IMR-90 (cell line): ENCODE results near the gene NOS1AP. TPM values are rescaled to one million over a fixed set of nuclear protein-coding genes. Genes with fewer than 3 reads are reported as not detected.

ENCODE experiments used
- ATAC-seq: fragments of 200-7000 bp; cut with Tn5 transposase; 2 replicates; pipeline ENCODE4 v1.9.1; 2020; ENCODE audit warnings: low read depth, mild to moderate bottlenecking, moderate library complexity
- BruUV-seq: library from RNA; stranded (reverse); fragments of 400-500 nt; replicated peaks from 2 replicates; lab custom pipeline; 2021; lab: Mats Ljungman, UMichigan
- CTCF ChIA-PET: fragments of 300-600 bp; formaldehyde crosslinking; extraction: SDS; loops from one replicate; lab custom pipeline; 2021; ENCODE audit warnings: antibody characterized with exemption; lab: Yijun Ruan, JAX
- POLR2A ChIA-PET: fragments of 300-600 bp; sonication (Branson Sonifier 250); formaldehyde crosslinking; loops from one replicate; lab custom pipeline; 2022; ENCODE audit warnings: antibody characterized with exemption; ENCODE audit not compliant: unreplicated experiment; lab: Charles Lee
- DNase-seq: peaks from one replicate; pipeline ENCODE4 v3.0.0; 2013
- H2AFZ ChIP-seq: replicated peaks from 2 replicates; pipeline ENCODE3; 2013; ENCODE audit warnings: low read length, mild to moderate bottlenecking; ENCODE audit not compliant: poor library complexity
- H2AK5ac ChIP-seq: 2 replicates; pipeline ENCODE4 v1.6.1; 2013; ENCODE audit warnings: low read depth, low read length, inconsistent platforms
- H2AK9ac ChIP-seq: replicated peaks from 2 replicates; pipeline ENCODE3; 2013; ENCODE audit warnings: mild to moderate bottlenecking, low read depth, low read length, moderate library complexity; ENCODE audit not compliant: poor library complexity
- H2BK120ac ChIP-seq: 2 replicates; pipeline ENCODE4 v1.6.1; 2013; ENCODE audit warnings: low read depth, low read length, inconsistent platforms
- H2BK15ac ChIP-seq: 3 replicates; pipeline ENCODE4 v1.6.1; 2013; ENCODE audit warnings: low read depth, low read length, inconsistent platforms
- H2BK20ac ChIP-seq: 2 replicates; pipeline ENCODE4 v1.6.1; 2013; ENCODE audit warnings: low read depth, mild to moderate bottlenecking, inconsistent platforms, low read length, moderate library complexity
- H2BK5ac ChIP-seq: 2 replicates; pipeline ENCODE4 v1.6.1; 2013; ENCODE audit warnings: mild to moderate bottlenecking, low read depth, low read length, inconsistent platforms; ENCODE audit not compliant: poor library complexity, severe bottlenecking
- H3K14ac ChIP-seq: replicated peaks from 2 replicates; pipeline ENCODE4 v1.6.1; 2013; ENCODE audit warnings: low read depth, low read length, inconsistent platforms
- H3K18ac ChIP-seq: 2 replicates; pipeline ENCODE4 v1.6.1; 2013; ENCODE audit warnings: low read depth, low read length, control low read depth
- H3K23ac ChIP-seq: 2 replicates; pipeline ENCODE4 v1.6.1; 2013; ENCODE audit warnings: low read depth, low read length, inconsistent platforms
- H3K27ac ChIP-seq: 2 replicates; pipeline ENCODE4 v1.5.1; 2013; ENCODE audit warnings: mild to moderate bottlenecking, control low read depth, low read length; ENCODE audit not compliant: insufficient read depth
- H3K27me3 ChIP-seq: 2 replicates; pipeline ENCODE4 v1.6.1; 2013; ENCODE audit warnings: low read length; ENCODE audit not compliant: control insufficient read depth, insufficient read depth
- H3K36me3 ChIP-seq: 2 replicates; pipeline ENCODE4 v1.6.1; 2013; ENCODE audit warnings: low read length, mixed read lengths; ENCODE audit not compliant: control insufficient read depth, insufficient read depth
- H3K4ac ChIP-seq: 2 replicates; pipeline ENCODE4 v1.6.1; 2013; ENCODE audit warnings: low read depth, low read length, inconsistent platforms
- H3K4me1 ChIP-seq: 2 replicates; pipeline ENCODE4 v1.6.1; 2013; ENCODE audit warnings: low read length, mixed read lengths; ENCODE audit not compliant: control insufficient read depth, insufficient read depth
- H3K4me2 ChIP-seq: 2 replicates; pipeline ENCODE4 v1.6.1; 2013; ENCODE audit warnings: low read depth, mild to moderate bottlenecking, control low read depth, low read length, moderate library complexity
- H3K4me3 ChIP-seq: 2 replicates; pipeline ENCODE4 v1.5.1; 2013; ENCODE audit warnings: low read depth, mild to moderate bottlenecking, control low read depth, low read length, moderate library complexity; ENCODE audit not compliant: insufficient read depth
- H3K56ac ChIP-seq: 2 replicates; pipeline ENCODE4 v1.6.1; 2013; ENCODE audit warnings: low read length, inconsistent platforms; ENCODE audit not compliant: insufficient read depth; ENCODE audit errors: extremely low read depth
- H3K79me1 ChIP-seq, 2 experiments: 2 replicates each; pipeline ENCODE4 v1.6.1; 2013; ENCODE audit warnings: low read length in 2 of 2, inconsistent platforms in 1 of 2, low read depth in 1 of 2
- H3K9ac ChIP-seq: 2 replicates; pipeline ENCODE4 v1.6.1; 2013; ENCODE audit warnings: low read depth, low read length, control low read depth
- H3K9me1 ChIP-seq: 2 replicates; pipeline ENCODE4 v1.6.1; 2013; ENCODE audit warnings: low read length, inconsistent platforms; ENCODE audit not compliant: insufficient read depth
- H3K9me3 ChIP-seq: 2 replicates; pipeline ENCODE4 v1.6.1; 2013; ENCODE audit warnings: low read length; ENCODE audit not compliant: control insufficient read depth, insufficient read depth
- H4K20me1 ChIP-seq: 2 replicates; pipeline ENCODE4 v1.6.1; 2013; ENCODE audit warnings: low read length, inconsistent platforms; ENCODE audit not compliant: insufficient read depth
- H4K5ac ChIP-seq: 2 replicates; pipeline ENCODE4 v1.6.1; 2013; ENCODE audit warnings: mild to moderate bottlenecking, low read depth, low read length, control low read depth
- H4K8ac ChIP-seq, 2 experiments: 2 replicates each; pipeline ENCODE4 v1.6.1; 2013; ENCODE audit warnings: low read depth in 2 of 2, low read length in 2 of 2, control low read depth in 1 of 2, inconsistent platforms in 1 of 2
- H4K91ac ChIP-seq: 2 replicates; pipeline ENCODE4 v1.6.1; 2013; ENCODE audit warnings: low read depth, low read length, inconsistent platforms; ENCODE audit not compliant: insufficient read depth
- CHD1 ChIP-seq: IDR thresholded peaks from 2 replicates; pipeline ENCODE4 v1.6.1; 2012; ENCODE audit warnings: low read depth, low read length, improper control_type of control experiment
- FOS ChIP-seq: fragments of 150-350 bp; IDR thresholded peaks from 2 replicates; pipeline ENCODE4 v1.6.1; 2016; ENCODE audit warnings: low read depth, low read length
- MAFK ChIP-seq: IDR thresholded peaks from 2 replicates; pipeline ENCODE4 v1.6.1; 2012; ENCODE audit warnings: low read depth, low read length, improper control_type of control experiment
- MAZ ChIP-seq: IDR thresholded peaks from 2 replicates; pipeline ENCODE4 v1.6.1; 2012; ENCODE audit warnings: low read depth, mild to moderate bottlenecking, low read length, improper control_type of control experiment, moderate library complexity, borderline replicate concordance
- NFE2L2 ChIP-seq: fragments of 150-350 bp; IDR thresholded peaks from 2 replicates; pipeline ENCODE4 v1.6.1; 2016; ENCODE audit warnings: low read depth, mild to moderate bottlenecking, low read length
- POLR2A ChIP-seq: IDR thresholded peaks from 2 replicates; pipeline ENCODE4 v1.6.1; 2012; ENCODE audit warnings: mild to moderate bottlenecking, low read depth, low read length
- RCOR1 ChIP-seq: IDR thresholded peaks from 2 replicates; pipeline ENCODE4 v1.6.1; 2012; ENCODE audit warnings: mild to moderate bottlenecking, low read length, improper control_type of control experiment; ENCODE audit not compliant: insufficient replicate concordance
- RFX5 ChIP-seq: IDR thresholded peaks from 2 replicates; pipeline ENCODE4 v1.8.0; 2012; ENCODE audit warnings: low read depth, mild to moderate bottlenecking, low read length, moderate library complexity
- SMC3 ChIP-seq: fragments of 150-350 bp; IDR thresholded peaks from 2 replicates; pipeline ENCODE4 v1.6.1; 2016; ENCODE audit warnings: low read depth, mild to moderate bottlenecking, antibody characterized with exemption, low read length, moderate library complexity
- WGBS, 2 experiments: methylation state at CpG; one replicate each; pipeline versions ENCODE4 v1.1.5 to v1.1.7; 2013; ENCODE audit warnings: missing lambda C conversion rate in 2 of 2; ENCODE audit not compliant: insufficient read length in 1 of 2; ENCODE audit errors: extremely low coverage in 2 of 2; 5-methylcytosine and 5-hydroxymethylcytosine counted together
- dilution Hi-C: fragments of 300-500 bp; cut with HindIII; formaldehyde crosslinking; loops from one replicate; pipeline ENCODE4 v1.14.3; 2018; ENCODE audit warnings: low sequenced_read_pairs; ENCODE audit not compliant: unreplicated experiment
- in situ Hi-C: fragments of 300-500 bp; cut with MboI; formaldehyde crosslinking; loops from 3 replicates; pipeline ENCODE4 v1.14.3; 2019; ENCODE audit warnings: low sequenced_read_pairs, inconsistent platforms, mixed read lengths
- intact Hi-C: fragments of 100-400 bp; cut with micrococcal nuclease; formaldehyde crosslinking; loops from 2 replicates; pipeline ENCODE4 v1.10.0; 2022
- polyA plus RNA-seq, 3 experiments: library from polyadenylated mRNA; depleted of rRNA; stranded (reverse); fragments of >200 nt; gene quantifications; 2 replicates each; pipeline ENCODE4 v1.2.3, GENCODE V29; 2012; ENCODE audit warnings: low replicate concordance in 1 of 3
- total RNA-seq: library from RNA; depleted of rRNA; stranded (reverse); fragments of >200 nt; gene quantifications from 2 replicates; pipeline ENCODE4 v1.2.3, GENCODE V29; 2012
- TF ChIP-seq, protein P1 (sequence below): fragments of 150-350 bp; IDR thresholded peaks from 2 replicates; pipeline ENCODE4 v1.6.1; 2016; ENCODE audit warnings: low read depth, mild to moderate bottlenecking, low read length, moderate library complexity, borderline replicate concordance
- TF ChIP-seq, protein P2 (sequence below): conservative IDR thresholded peaks from 2 replicates; pipeline ENCODE4 v1.5.1; 2012; ENCODE audit warnings: mild to moderate bottlenecking, low read depth, low read length, improper control_type of control experiment

NOS1AP gene
- total and polyA plus RNA-seq, 2 of the 4 experiments (the other 2 are of a cell fraction), result 0.18 to 0.19 TPM

DNA sequence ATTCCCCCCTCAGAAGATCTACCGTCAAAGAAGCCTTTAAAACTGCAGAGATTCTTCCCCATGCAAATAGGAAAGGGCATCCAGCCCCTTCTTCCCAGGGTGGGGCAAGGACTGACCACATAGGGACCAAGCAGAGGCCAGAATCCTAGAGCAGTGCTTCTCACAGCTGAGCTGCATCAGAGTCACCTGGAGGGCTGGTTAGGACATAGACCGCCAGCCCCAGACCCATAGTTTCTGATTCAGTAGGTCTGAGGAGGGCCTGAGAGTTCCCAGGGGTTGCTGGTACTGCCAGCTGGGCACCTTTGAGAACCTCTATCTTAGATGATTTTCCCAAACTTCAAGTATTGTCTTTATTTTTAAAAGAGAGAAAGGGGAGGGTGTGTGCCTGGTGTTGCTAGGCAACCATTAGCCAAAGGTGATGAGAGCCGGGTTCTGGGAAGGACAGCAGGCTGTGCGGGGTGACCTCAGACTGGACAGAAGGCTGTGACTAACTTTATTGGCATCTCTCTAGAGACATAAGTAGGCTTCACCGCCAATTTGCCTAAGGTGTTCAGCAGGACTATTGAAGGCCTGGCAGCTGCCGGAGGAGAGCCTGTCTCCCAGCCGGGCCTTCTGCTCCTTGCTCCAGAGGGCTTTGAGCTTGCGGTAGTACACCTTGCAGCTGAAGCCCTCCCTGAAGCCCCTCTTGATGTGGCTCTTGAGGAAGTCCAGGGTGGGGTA, 304.2 kb downstream of the NOS1AP start:
- no peak overlapping the region for H3K14ac ChIP-seq
- H3K23ac ChIP-seq, result no peak overlapping the region
- no peak overlapping the region for H2AFZ ChIP-seq
- no peak overlapping the region for H4K5ac ChIP-seq
- H2BK5ac ChIP-seq, result no peak overlapping the region
- dilution Hi-C loops, result no loop called here
- H3K9me3 ChIP-seq, result no peaks in the 10 kb centered on the region
- no peak overlapping the region for H3K4me3 ChIP-seq
- H2AK5ac ChIP-seq, result no peak overlapping the region
- H4K8ac ChIP-seq, result no peak overlapping the region
- intact Hi-C loops, result no loop called here
- ChIA-PET CTCF (no interaction called here), POLR2A (no interaction called here)
- no peak overlapping the region for H3K9ac ChIP-seq
- no peak overlapping the region for H2BK15ac ChIP-seq
- in situ Hi-C loops, result no loop called here
- BruUV-seq, result no TSS peak
- no peak overlapping the region for H3K56ac ChIP-seq
- H4K20me1 ChIP-seq, result no peaks in the 10 kb centered on the region
- no peak overlapping the region for H2AK9ac ChIP-seq
- DNase-seq (peak; percentile 16), ATAC-seq (no peak)
- H2BK20ac ChIP-seq, result no peak overlapping the region
- no peaks in the 10 kb centered on the region for H3K36me3 ChIP-seq
- no peaks in the 10 kb centered on the region for H3K4me1 ChIP-seq
- TF ChIP-seq RCOR1, result no peak
- TF ChIP-seq, protein P1, sequence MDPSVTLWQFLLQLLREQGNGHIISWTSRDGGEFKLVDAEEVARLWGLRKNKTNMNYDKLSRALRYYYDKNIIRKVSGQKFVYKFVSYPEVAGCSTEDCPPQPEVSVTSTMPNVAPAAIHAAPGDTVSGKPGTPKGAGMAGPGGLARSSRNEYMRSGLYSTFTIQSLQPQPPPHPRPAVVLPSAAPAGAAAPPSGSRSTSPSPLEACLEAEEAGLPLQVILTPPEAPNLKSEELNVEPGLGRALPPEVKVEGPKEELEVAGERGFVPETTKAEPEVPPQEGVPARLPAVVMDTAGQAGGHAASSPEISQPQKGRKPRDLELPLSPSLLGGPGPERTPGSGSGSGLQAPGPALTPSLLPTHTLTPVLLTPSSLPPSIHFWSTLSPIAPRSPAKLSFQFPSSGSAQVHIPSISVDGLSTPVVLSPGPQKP, result no peak
- TF ChIP-seq MAZ, result no peak
- TF ChIP-seq, protein P2, sequence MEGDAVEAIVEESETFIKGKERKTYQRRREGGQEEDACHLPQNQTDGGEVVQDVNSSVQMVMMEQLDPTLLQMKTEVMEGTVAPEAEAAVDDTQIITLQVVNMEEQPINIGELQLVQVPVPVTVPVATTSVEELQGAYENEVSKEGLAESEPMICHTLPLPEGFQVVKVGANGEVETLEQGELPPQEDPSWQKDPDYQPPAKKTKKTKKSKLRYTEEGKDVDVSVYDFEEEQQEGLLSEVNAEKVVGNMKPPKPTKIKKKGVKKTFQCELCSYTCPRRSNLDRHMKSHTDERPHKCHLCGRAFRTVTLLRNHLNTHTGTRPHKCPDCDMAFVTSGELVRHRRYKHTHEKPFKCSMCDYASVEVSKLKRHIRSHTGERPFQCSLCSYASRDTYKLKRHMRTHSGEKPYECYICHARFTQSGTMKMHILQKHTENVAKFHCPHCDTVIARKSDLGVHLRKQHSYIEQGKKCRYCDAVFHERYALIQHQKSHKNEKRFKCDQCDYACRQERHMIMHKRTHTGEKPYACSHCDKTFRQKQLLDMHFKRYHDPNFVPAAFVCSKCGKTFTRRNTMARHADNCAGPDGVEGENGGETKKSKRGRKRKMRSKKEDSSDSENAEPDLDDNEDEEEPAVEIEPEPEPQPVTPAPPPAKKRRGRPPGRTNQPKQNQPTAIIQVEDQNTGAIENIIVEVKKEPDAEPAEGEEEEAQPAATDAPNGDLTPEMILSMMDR, result no peak
- TF ChIP-seq RFX5, result no peak
- no peak for TF ChIP-seq MAFK
- no peak for TF ChIP-seq NFE2L2
- no peak for TF ChIP-seq FOS
- TF ChIP-seq CHD1, result no peak
- TF ChIP-seq SMC3, result no peak
- no peak for TF ChIP-seq POLR2A
- no peak overlapping the region for H2BK120ac ChIP-seq
- H3K27ac ChIP-seq, result no peak overlapping the region
- H3K9me1 ChIP-seq, result no peaks in the 10 kb centered on the region
- H3K79me1 ChIP-seq, result no peaks in the 10 kb centered on the region
- no peak overlapping the region for H3K4me2 ChIP-seq
- 98% methylated on average over 4 of the region's 8 CpGs; no CpG with 5 or more reads in 1 of the 2 experiments for WGBS, 2 experiments
- peaks cover 22% of the 10 kb centered on the region for H3K27me3 ChIP-seq
- H4K91ac ChIP-seq, result no peak overlapping the region
- no peak overlapping the region for H3K18ac ChIP-seq
- H3K4ac ChIP-seq, result no peak overlapping the region
